Uterus (tissue), 4 donors: ENCODE measurements around the gene PDXP. TPM values are rescaled to one million over a fixed set of nuclear protein-coding genes. Genes with fewer than 3 reads are reported as not detected.

Experiments
- DNase-seq, 2 donors: peaks; one replicate each; pipeline ENCODE4 v3.0.0-alpha.2; 2019 to 2020
- H3K27ac ChIP-seq, 2 donors: fragments of 200-600 bp; sonication (generic); 1 replicate in 1 of 2; 2 replicates in 1 of 2; pipeline ENCODE4 v1.5.1; 2016 to 2018
- H3K27me3 ChIP-seq, 2 donors: fragments of 200-600 bp; sonication (generic); one replicate each; pipeline ENCODE4 v1.5.1; 2018 to 2019; ENCODE audit warnings: control low read depth in 1 of 2
- H3K36me3 ChIP-seq, 2 donors: fragments of 200-600 bp; sonication (generic); one replicate each; pipeline ENCODE4 v1.5.1; 2019; ENCODE audit warnings: control low read depth in 1 of 2
- H3K4me1 ChIP-seq, 2 donors: fragments of 200-600 bp; sonication (generic); one replicate each; pipeline ENCODE4 v1.5.1; 2018 to 2019; ENCODE audit warnings: control low read depth in 1 of 2
- H3K4me3 ChIP-seq, 2 donors: fragments of 200-600 bp; sonication (generic); 1 replicate in 1 of 2; 2 replicates in 1 of 2; pipeline ENCODE4 v1.5.1; 2018 to 2019; ENCODE audit warnings: mild to moderate bottlenecking in 1 of 2
- H3K9me3 ChIP-seq, 2 donors: fragments of 200-600 bp; sonication (generic); one replicate each; pipeline ENCODE4 v1.5.1; 2019; ENCODE audit warnings: control low read depth in 1 of 2
- POLR2A ChIP-seq, 2 donors: fragments of 450-650 bp; IDR thresholded peaks; one replicate each; pipeline ENCODE4 v1.6.1; 2016; ENCODE audit warnings: antibody characterized with exemption in 2 of 2, mild to moderate bottlenecking in 1 of 2, moderate library complexity in 1 of 2
- intact Hi-C: fragments of 100-400 bp; cut with DNase I; formaldehyde crosslinking; loops from one replicate; pipeline ENCODE4 v1.15.1; 2023; ENCODE audit warnings: low total_unique reads
- total RNA-seq, 4 donors: library from RNA; depleted of rRNA in 3 of 4; stranded (reverse); fragments of >200 nt in 3 of 4; gene quantifications; one replicate each; pipeline versions ENCODE4 v1.1.0 to v1.2.4, GENCODE V29; 2014 to 2023
- TF ChIP-seq, protein P1 (sequence below), 4 experiments: fragments of 200-600 bp in 2 of 4; fragments of 450-650 bp in 2 of 4; sonication (generic) in 2 of 4; IDR thresholded peaks; one replicate each; pipeline ENCODE4 v1.5.1; 2016 to 2019; ENCODE audit warnings: antibody characterized with exemption in 4 of 4, mild to moderate bottlenecking in 2 of 4, moderate library complexity in 1 of 4
- donor health status: DM: yes; HTN: yes; CAD: no.

The PDXP gene
- total RNA-seq, 4 donors from 2014 or later = 0.88 to 10.7 (median 3.7) TPM

DNA sequence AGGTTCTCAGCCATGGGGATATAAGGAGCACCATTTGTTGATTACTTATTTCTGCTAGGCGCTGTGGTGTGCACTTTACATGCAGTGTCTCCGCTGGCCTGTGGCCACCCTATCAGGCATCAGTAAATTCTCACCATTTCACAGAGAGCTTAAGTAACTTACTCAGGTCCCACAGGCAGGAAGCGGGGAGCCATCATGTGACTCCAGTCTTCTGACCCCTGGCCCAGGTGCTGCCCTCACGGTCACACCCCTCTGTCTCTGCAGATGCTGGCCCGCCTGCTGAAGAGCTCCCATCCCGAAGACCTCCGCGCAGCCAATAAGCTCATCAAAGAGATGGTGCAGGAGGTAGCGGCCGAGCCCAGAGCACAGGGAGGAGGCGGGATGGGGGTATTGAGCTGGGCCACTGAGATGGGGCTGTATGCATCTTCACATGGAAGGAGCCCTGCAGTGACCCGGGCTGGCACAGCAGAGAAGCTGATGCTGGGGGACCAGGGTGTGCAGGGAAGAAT is 37.1 kb upstream of the PDXP start:
- no peak overlapping the region for H3K4me3 ChIP-seq
- no peaks in the 10 kb centered on the region for H3K36me3 ChIP-seq
- DNase-seq = peak in 1 of 2 donors; percentile 18
- H3K9me3 ChIP-seq = no peaks in the 10 kb centered on the region
- no peak overlapping the region for H3K27ac ChIP-seq
- H3K4me1 ChIP-seq = peaks cover 1 to 7% of the 10 kb centered on the region in 2 donors
- H3K27me3 ChIP-seq = no peaks in the 10 kb centered on the region
- intact Hi-C loops = no loop called here
- TF ChIP-seq POLR2A (IDR thresholded peaks at IDR 0.05) = no peak
- TF ChIP-seq, protein P1, sequence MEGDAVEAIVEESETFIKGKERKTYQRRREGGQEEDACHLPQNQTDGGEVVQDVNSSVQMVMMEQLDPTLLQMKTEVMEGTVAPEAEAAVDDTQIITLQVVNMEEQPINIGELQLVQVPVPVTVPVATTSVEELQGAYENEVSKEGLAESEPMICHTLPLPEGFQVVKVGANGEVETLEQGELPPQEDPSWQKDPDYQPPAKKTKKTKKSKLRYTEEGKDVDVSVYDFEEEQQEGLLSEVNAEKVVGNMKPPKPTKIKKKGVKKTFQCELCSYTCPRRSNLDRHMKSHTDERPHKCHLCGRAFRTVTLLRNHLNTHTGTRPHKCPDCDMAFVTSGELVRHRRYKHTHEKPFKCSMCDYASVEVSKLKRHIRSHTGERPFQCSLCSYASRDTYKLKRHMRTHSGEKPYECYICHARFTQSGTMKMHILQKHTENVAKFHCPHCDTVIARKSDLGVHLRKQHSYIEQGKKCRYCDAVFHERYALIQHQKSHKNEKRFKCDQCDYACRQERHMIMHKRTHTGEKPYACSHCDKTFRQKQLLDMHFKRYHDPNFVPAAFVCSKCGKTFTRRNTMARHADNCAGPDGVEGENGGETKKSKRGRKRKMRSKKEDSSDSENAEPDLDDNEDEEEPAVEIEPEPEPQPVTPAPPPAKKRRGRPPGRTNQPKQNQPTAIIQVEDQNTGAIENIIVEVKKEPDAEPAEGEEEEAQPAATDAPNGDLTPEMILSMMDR (IDR thresholded peaks at IDR 0.05) = no peak

DNA sequence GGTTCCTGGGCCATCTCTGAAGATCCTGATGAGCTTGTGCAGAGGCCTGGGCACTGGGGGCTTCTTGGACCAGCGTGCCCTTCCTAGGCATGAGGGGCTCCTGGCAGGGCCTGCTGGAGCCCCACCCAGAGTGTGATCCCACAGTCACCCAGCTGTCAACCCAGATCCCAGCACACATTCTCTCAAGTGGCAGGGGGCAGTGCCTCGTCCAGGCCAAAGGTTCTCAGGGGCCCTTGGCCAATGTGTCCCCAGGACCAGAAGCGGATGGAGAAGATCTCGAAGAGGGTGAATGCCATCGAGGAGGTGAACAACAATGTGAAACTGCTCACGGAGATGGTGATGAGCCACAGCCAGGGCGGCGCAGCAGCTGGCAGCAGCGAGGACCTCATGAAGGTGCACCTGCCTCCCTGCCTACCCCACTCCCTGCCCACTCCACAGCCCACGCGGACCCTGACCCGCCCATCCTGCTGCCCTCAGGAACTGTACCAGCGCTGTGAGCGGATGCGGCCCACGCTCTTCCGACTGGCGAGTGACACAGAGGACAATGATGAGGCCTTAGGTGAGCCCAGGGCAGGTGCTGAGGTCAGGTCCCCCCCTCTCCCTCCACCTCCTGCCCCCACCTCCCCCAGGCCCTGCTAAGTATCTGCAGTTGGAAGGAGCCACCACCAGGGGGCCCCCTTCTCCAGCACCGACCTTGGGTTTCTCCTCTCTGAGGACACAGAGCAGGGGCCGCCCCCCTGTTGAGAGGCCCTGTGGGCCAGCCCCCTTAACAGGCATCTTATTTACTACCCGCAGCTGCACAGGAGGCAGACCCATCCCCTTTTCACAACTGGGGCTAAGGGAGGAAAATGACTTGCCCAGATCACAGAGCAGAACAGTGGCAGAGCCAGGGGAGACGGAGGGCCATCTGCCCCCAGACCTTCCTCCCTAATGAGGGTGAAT is 35.2 kb upstream of the PDXP start:
- no peak overlapping the region for H3K4me3 ChIP-seq
- no peaks in the 10 kb centered on the region for H3K36me3 ChIP-seq
- TF ChIP-seq POLR2A (IDR thresholded peaks at IDR 0.05) = no peak
- TF ChIP-seq, protein P1 (IDR thresholded peaks at IDR 0.05) = peak; percentile 62 to 96 (median 80)
- DNase-seq = peak; percentile 70
- peaks cover 7 to 8% of the 10 kb centered on the region in 2 donors for H3K4me1 ChIP-seq
- peak overlapping the region; percentile 30 to 87 for H3K27ac ChIP-seq
- H3K9me3 ChIP-seq = no peaks in the 10 kb centered on the region
- intact Hi-C loops = no loop called here
- H3K27me3 ChIP-seq = no peaks in the 10 kb centered on the region

DNA sequence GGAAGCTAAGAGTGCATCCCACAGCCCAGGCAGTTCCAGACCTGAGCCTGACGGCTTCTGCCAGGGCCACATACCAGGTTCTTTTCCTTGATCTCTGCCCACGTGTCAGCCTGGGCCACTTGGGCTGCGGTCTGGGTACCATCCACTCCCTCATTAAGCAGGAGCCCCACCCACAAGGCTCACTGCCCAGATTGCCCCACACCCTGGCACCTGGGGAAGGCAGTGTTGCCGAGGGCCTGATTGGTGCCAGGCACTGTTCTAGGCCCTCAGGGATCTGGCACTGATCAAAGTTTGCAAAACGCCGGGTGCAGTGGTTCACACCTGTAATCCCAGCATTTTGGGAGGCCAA is 34.5 kb upstream of the PDXP start:
- Histone ChIP-seq H3K9me3 (no peaks in the 10 kb centered on the region), H3K4me3 (no peak overlapping the region), H3K27me3 (no peaks in the 10 kb centered on the region), H3K4me1 (peaks cover 7 to 8% of the 10 kb centered on the region in 2 donors), H3K36me3 (no peaks in the 10 kb centered on the region), H3K27ac (peak overlapping the region; percentile 30 to 87)
- intact Hi-C loops = no loop called here
- peak in 1 of 2 donors; percentile 24 for DNase-seq
- TF ChIP-seq, protein P1 (IDR thresholded peaks at IDR 0.05) = no peak
- TF ChIP-seq POLR2A (IDR thresholded peaks at IDR 0.05) = no peak

DNA sequence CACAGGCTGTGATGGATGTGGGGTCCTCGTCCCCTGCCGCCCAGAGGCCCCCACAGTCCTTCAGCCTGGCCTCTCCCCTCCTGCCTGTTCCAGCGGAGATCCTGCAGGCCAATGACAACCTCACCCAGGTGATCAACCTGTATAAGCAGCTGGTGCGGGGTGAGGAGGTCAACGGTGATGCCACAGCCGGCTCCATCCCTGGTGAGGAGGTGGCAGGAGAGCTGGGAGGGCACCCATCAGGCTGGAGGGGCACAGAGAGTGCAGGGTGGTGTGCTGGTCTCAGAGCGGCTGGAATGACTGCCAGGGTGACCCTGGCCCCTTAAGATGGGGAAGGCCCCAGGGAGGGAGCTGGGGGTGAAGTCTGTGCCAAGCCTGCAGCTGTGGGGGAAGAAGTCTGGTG is 33.6 kb upstream of the PDXP start:
- intact Hi-C loops = no loop called here
- Histone ChIP-seq H3K27ac (peak overlapping the region in 1 of 2 donors; percentile 87), H3K4me1 (peaks cover 7 to 8% of the 10 kb centered on the region in 2 donors), H3K36me3 (no peaks in the 10 kb centered on the region), H3K27me3 (no peaks in the 10 kb centered on the region), H3K4me3 (no peak overlapping the region), H3K9me3 (no peaks in the 10 kb centered on the region)
- DNase-seq = peak in 1 of 2 donors; percentile 18
- TF ChIP-seq, protein P1 (IDR thresholded peaks at IDR 0.05) = no peak
- TF ChIP-seq POLR2A (IDR thresholded peaks at IDR 0.05) = no peak

DNA sequence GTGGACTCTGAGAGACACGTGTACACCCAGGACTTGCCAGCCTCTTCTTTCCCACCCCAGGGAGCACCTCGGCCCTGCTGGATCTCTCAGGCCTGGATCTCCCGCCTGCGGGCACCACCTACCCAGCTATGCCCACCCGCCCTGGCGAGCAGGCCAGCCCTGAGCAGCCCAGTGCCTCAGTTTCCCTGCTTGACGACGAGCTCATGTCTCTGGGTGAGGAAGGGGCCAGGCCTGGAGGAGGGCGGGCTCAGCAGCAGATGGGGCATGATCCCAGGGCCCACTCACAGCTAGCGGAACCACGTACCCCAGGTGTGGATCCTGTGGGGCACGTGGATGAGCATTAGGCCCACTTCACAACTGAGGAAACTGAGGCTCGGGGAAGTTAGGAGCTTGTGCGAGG is 32.8 kb upstream of the PDXP start:
- intact Hi-C loops = no loop called here
- DNase-seq = peak in 1 of 2 donors; percentile 31
- H3K27ac ChIP-seq = peak overlapping the region; percentile 79 to 87

More for the DNA sequence above, 32.8 kb upstream of the PDXP start:
- peaks cover 7 to 8% of the 10 kb centered on the region in 2 donors for H3K4me1 ChIP-seq
- H3K27me3 ChIP-seq = no peaks in the 10 kb centered on the region
- no peak overlapping the region for H3K4me3 ChIP-seq
- no peaks in the 10 kb centered on the region for H3K9me3 ChIP-seq
- no peaks in the 10 kb centered on the region for H3K36me3 ChIP-seq
- TF ChIP-seq, protein P1 (IDR thresholded peaks at IDR 0.05) = no peak
- no peak for TF ChIP-seq POLR2A (IDR thresholded peaks at IDR 0.05)
